Neural progenitor cell (in vitro differentiated cells): ENCODE measurements around the gene KCNAB1.

Experiments used
- CTCF ChIP-seq: fragments of 200-600 bp; sonication (generic); IDR thresholded peaks from 2 replicates; pipeline ENCODE4 v1.5.1; 2017; ENCODE audit warnings: antibody characterized with exemption, mild to moderate bottlenecking
- EZH2 ChIP-seq: fragments of 200-600 bp; sonication (generic); IDR thresholded peaks from 2 replicates; pipeline ENCODE4 v1.6.1; 2017; ENCODE audit warnings: antibody characterized with exemption, mild to moderate bottlenecking, moderate library complexity
- EZH2phosphoT487 ChIP-seq: fragments of 200-600 bp; sonication (generic); IDR thresholded peaks from 2 replicates; pipeline ENCODE4 v1.6.1; 2017; ENCODE audit warnings: antibody characterized with exemption

- TF ChIP-seq CTCF, result no peak
- TF ChIP-seq EZH2, result no peak
- no peak for TF ChIP-seq EZH2phosphoT487
These were observed 422.7 kb downstream of the KCNAB1 start for GRCh38 chr3:156543043-156543555.
